HCT116 (cell line): ENCODE data around the gene ADPRHL1. TPM values are rescaled to one million over a fixed set of nuclear protein-coding genes. Genes with fewer than 3 reads are reported as not detected.

ENCODE experiments used
- ATAC-seq: fragments of 200-7000 bp; cut with Tn5 transposase; 2 replicates; pipeline ENCODE4 v1.9.1; 2020; ENCODE audit warnings: mild to moderate bottlenecking, moderate library complexity
- BruUV-seq: library from RNA; stranded (reverse); fragments of 400-500 nt; replicated peaks from 2 replicates; lab custom pipeline; 2021; lab: Mats Ljungman, UMichigan
- CTCF ChIA-PET: fragments of 300-600 bp; sonication (Branson Sonifier 250); formaldehyde crosslinking; loops from one replicate; lab custom pipeline; 2021; ENCODE audit warnings: antibody characterized with exemption; lab: Charles Lee
- POLR2A ChIA-PET: fragments of 300-600, 350-600 bp; sonication (Branson Sonifier 250); formaldehyde crosslinking; loops from one replicate; lab custom pipeline; 2021; ENCODE audit warnings: antibody characterized with exemption; lab: Charles Lee
- RAD21 ChIA-PET, 2 experiments: fragments of 300-600 bp; sonication (Branson Sonifier 250); formaldehyde crosslinking; loops; one replicate each; lab custom pipeline; 2023; ENCODE audit warnings: low total read pairs in 2 of 2; ENCODE audit not compliant: uncharacterized antibody in 2 of 2, unreplicated experiment in 2 of 2, low non-redundant PET in 1 of 2; lab: Charles Lee
- DNase-seq: peaks from one replicate; pipeline ENCODE4 v3.0.0-alpha.2; 2010; ENCODE audit warnings: low read depth, low spot score
- H2AFZ ChIP-seq: fragments of 200-600 bp; shearing (Covaris generic), sonication (generic); 2 replicates; pipeline ENCODE4 v1.6.1; 2017; ENCODE audit warnings: low read depth, mixed run types, mixed read lengths, antibody characterized with exemption, low read length; ENCODE audit not compliant: poor library complexity, severe bottlenecking
- H3K27ac ChIP-seq: 2 replicates; pipeline ENCODE4 v1.5.1; 2012; ENCODE audit warnings: low read depth, low read length
- H3K27me3 ChIP-seq: fragments of 200-600 bp; sonication (generic); 2 replicates; pipeline ENCODE4 v1.6.1; 2016; ENCODE audit warnings: mixed run types, low read length, mixed read lengths; ENCODE audit not compliant: insufficient read depth
- H3K36me3 ChIP-seq, 2 experiments: fragments of 200-500 bp in 1 of 2; fragments of 200-600 bp in 1 of 2; sonication (Bioruptor generic) in 1 of 2; sonication (generic) in 1 of 2; 2 replicates each; pipeline versions ENCODE4 v1.5.1 to v1.6.1; 2014 to 2016; ENCODE audit warnings: low read length in 2 of 2, inconsistent platforms in 1 of 2, mixed read lengths in 1 of 2, mixed run types in 1 of 2; ENCODE audit not compliant: insufficient read depth in 2 of 2, control insufficient read depth in 1 of 2
- H3K4me1 ChIP-seq, 2 experiments: fragments of 200-600 bp in 1 of 2; sonication (generic) in 1 of 2; 2 replicates each; pipeline versions ENCODE4 v1.5.1 to v1.6.1; 2012 to 2017; ENCODE audit warnings: low read length in 2 of 2, inconsistent platforms in 1 of 2, mild to moderate bottlenecking in 1 of 2, mixed read lengths in 1 of 2, mixed run types in 1 of 2, moderate library complexity in 1 of 2; ENCODE audit not compliant: insufficient read depth in 2 of 2, control insufficient read depth in 1 of 2
- H3K4me2 ChIP-seq: fragments of 200-600 bp; sonication (generic); 2 replicates; pipeline ENCODE4 v1.6.1; 2017; ENCODE audit warnings: mixed run types, low read length, mixed read lengths
- H3K4me3 ChIP-seq, 2 experiments: fragments of 200-600 bp in 1 of 2; sonication (generic) in 1 of 2; replicated peaks in 1 of 2; 2 replicates each; pipeline ENCODE4 v1.5.1; 2011 to 2016; ENCODE audit warnings: low read length in 2 of 2, control low read depth in 1 of 2, low read depth in 1 of 2, mild to moderate bottlenecking in 1 of 2, mixed read lengths in 1 of 2, mixed run types in 1 of 2
- H3K79me2 ChIP-seq: fragments of 200-600 bp; sonication (generic); 2 replicates; pipeline ENCODE4 v1.6.1; 2017; ENCODE audit warnings: mild to moderate bottlenecking, mixed run types, low read length, moderate library complexity, mixed read lengths; ENCODE audit not compliant: insufficient read depth
- H3K9ac ChIP-seq: fragments of 200-600 bp; sonication (generic); 2 replicates; pipeline ENCODE4 v1.6.1; 2016; ENCODE audit warnings: low read length, mixed read lengths
- H3K9me2 ChIP-seq: fragments of 200-600 bp; sonication (generic), shearing (Covaris generic); 2 replicates; pipeline ENCODE4 v1.6.1; 2017; ENCODE audit warnings: mixed run types, mild to moderate bottlenecking, moderate library complexity; ENCODE audit not compliant: insufficient read depth
- H3K9me3 ChIP-seq, 2 experiments: fragments of 200-500 bp in 1 of 2; fragments of 200-600 bp in 1 of 2; sonication (Bioruptor generic) in 1 of 2; sonication (generic) in 1 of 2; 2 replicates each; pipeline ENCODE4 v1.6.1; 2014 to 2017; ENCODE audit warnings: low read length in 2 of 2, mixed read lengths in 2 of 2, inconsistent platforms in 1 of 2, low read depth in 1 of 2, mild to moderate bottlenecking in 1 of 2, mixed run types in 1 of 2, moderate library complexity in 1 of 2; ENCODE audit not compliant: control insufficient read depth in 1 of 2, insufficient read depth in 1 of 2
- H4K20me1 ChIP-seq: fragments of 200-600 bp; sonication (generic), shearing (Covaris generic); 2 replicates; pipeline ENCODE4 v1.6.1; 2017; ENCODE audit warnings: mixed run types, mild to moderate bottlenecking, moderate library complexity; ENCODE audit not compliant: insufficient read depth
- CEBPB ChIP-seq: IDR thresholded peaks from 2 replicates; pipeline ENCODE4 v1.6.1; 2012; ENCODE audit warnings: low read depth
- EZH2 ChIP-seq: fragments of 200-600 bp; sonication (generic); IDR thresholded peaks from 2 replicates; pipeline ENCODE4 v1.6.1; 2017; ENCODE audit warnings: antibody characterized with exemption, mixed run types
- EZH2phosphoT487 ChIP-seq: fragments of 200-600 bp; IDR thresholded peaks from 2 replicates; pipeline ENCODE4 v1.6.1; 2018; ENCODE audit warnings: antibody characterized with exemption, borderline replicate concordance
- FOSL1 ChIP-seq: IDR thresholded peaks from 2 replicates; pipeline ENCODE4 v1.6.1; 2012; ENCODE audit warnings: low read depth
- JUND ChIP-seq: IDR thresholded peaks from 2 replicates; pipeline ENCODE4 v1.6.1; 2012
- POLR2A ChIP-seq: IDR thresholded peaks from 2 replicates; pipeline ENCODE4 v1.7.0; 2011; ENCODE audit warnings: borderline replicate concordance; ENCODE audit not compliant: insufficient read depth, insufficient read length; ENCODE audit errors: extremely low read depth
- POLR2AphosphoS5 ChIP-seq: IDR thresholded peaks from 2 replicates; pipeline ENCODE4 v1.6.1; 2011; ENCODE audit warnings: mild to moderate bottlenecking, low read depth, low read length, moderate library complexity
- SRF ChIP-seq: IDR thresholded peaks from 2 replicates; pipeline ENCODE4 v1.6.1; 2012; ENCODE audit warnings: low read depth
- ZFX ChIP-seq: fragments of 450-650 bp; IDR thresholded peaks from 2 replicates; pipeline ENCODE4 v1.6.1; 2017
- intact Hi-C: fragments of 100-400 bp; cut with micrococcal nuclease; formaldehyde crosslinking; loops from 2 replicates; pipeline ENCODE4 v1.10.0; 2022
- total RNA-seq: library from RNA; stranded (reverse); gene quantifications from one replicate; pipeline ENCODE4 v1.2.1, GENCODE V29; 2021; ENCODE audit not compliant: unreplicated experiment
- TF ChIP-seq, protein P1 (sequence below): IDR thresholded peaks from 2 replicates; pipeline ENCODE4 v1.6.1; 2011; ENCODE audit warnings: mild to moderate bottlenecking, low read length, moderate library complexity; ENCODE audit not compliant: insufficient replicate concordance; ENCODE audit errors: extremely low read depth
- TF ChIP-seq, protein P2 (sequence below): IDR thresholded peaks from 2 replicates; pipeline ENCODE4 v1.6.1; 2012

Gene ADPRHL1
- total RNA-seq, 1 experiment from 2014 or later = 12.6 TPM

DNA sequence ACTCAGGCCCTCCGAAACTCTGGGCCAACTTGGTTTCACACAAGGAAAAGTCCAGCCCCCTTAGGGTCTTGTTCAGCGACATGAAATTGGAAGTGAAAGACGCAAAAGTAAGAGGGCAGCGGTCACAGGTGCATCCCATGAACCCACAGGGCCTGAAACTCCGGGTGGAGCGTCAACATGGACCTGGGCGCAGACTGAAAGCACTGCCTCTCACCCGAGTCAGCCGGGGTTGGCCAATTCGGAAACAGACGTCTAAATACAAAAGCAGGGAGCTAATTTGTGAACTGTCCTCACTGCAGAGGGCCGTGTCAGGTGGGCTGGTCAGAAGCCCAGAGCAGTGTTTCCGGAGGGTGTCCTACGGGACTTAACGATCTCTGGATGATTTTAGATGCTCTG lies 26.7 kb downstream of the ADPRHL1 start:
- Histone ChIP-seq H3K4me3 (no peak overlapping the region), H4K20me1 (no peaks in the 10 kb centered on the region), H3K27ac (no peak overlapping the region), H3K36me3 (no peaks in the 10 kb centered on the region), H3K4me2 (no peak overlapping the region), H3K9me3 (no peaks in the 10 kb centered on the region), H3K9me2 (no peaks in the 10 kb centered on the region), H2AFZ (no peak overlapping the region), H3K4me1 (no peaks in the 10 kb centered on the region), H3K9ac (no peak overlapping the region), H3K79me2 (no peaks in the 10 kb centered on the region), H3K27me3 (no peaks in the 10 kb centered on the region)
- CTCF ChIA-PET = no interaction called here
- DNase-seq (no peak), ATAC-seq (no peak)
- TF ChIP-seq JUND = no peak
- no peak for TF ChIP-seq SRF
- no peak for TF ChIP-seq ZFX
- no peak for TF ChIP-seq POLR2A
- no peak for TF ChIP-seq EZH2phosphoT487
- TF ChIP-seq CEBPB = no peak
- TF ChIP-seq FOSL1 = no peak
- POLR2A ChIA-PET = no interaction called here
- no TSS peak for BruUV-seq
- intact Hi-C loops = no loop called here
- RAD21 ChIA-PET = no interaction called here

DNA sequence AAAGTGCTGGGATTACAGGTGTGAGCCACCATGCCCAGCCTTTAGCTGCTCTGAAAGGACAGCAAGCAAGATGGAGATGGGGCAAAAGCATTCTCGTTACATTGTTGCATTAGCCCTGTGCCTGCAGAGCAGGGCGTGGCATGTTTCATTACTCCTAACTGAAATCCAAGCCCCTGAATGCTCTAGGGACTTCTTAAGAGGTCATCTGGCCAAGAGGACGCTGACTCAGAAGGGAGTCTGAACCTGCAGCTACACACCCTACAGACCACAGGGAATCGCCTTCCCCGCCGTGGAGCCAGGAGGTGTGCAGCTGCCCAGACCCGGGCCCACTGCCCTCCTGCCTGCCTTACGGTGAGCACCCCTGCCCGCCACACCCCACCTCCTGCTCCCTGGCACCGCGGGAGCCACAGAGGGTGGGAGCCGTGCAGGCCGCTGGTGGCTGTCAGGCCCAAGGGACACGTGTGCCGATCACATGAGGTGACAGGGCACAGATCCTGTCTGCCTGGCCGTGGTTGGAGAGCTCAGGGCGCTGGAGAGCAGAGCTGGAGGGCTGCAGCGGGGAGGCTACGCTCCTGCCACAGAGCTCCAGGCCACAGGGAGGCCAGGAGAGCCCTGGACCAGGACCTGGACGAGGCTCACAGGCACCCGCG lies 27.2 kb downstream of the ADPRHL1 start:
- no TSS peak for BruUV-seq
- RAD21 ChIA-PET = no interaction called here
- no peak overlapping the region for H3K27ac ChIP-seq
- no peaks in the 10 kb centered on the region for H3K36me3 ChIP-seq
- H4K20me1 ChIP-seq = no peaks in the 10 kb centered on the region
- H3K27me3 ChIP-seq = no peaks in the 10 kb centered on the region
- H3K9me2 ChIP-seq = no peaks in the 10 kb centered on the region
- DNase-seq (no peak), ATAC-seq (no peak)
- no peak overlapping the region for H2AFZ ChIP-seq
- H3K9me3 ChIP-seq = no peaks in the 10 kb centered on the region
- H3K79me2 ChIP-seq = no peaks in the 10 kb centered on the region
- H3K4me3 ChIP-seq = no peak overlapping the region
- TF ChIP-seq EZH2 (no peak), POLR2A (no peak), SRF (no peak), POLR2AphosphoS5 (no peak)
- TF ChIP-seq, protein P1, sequence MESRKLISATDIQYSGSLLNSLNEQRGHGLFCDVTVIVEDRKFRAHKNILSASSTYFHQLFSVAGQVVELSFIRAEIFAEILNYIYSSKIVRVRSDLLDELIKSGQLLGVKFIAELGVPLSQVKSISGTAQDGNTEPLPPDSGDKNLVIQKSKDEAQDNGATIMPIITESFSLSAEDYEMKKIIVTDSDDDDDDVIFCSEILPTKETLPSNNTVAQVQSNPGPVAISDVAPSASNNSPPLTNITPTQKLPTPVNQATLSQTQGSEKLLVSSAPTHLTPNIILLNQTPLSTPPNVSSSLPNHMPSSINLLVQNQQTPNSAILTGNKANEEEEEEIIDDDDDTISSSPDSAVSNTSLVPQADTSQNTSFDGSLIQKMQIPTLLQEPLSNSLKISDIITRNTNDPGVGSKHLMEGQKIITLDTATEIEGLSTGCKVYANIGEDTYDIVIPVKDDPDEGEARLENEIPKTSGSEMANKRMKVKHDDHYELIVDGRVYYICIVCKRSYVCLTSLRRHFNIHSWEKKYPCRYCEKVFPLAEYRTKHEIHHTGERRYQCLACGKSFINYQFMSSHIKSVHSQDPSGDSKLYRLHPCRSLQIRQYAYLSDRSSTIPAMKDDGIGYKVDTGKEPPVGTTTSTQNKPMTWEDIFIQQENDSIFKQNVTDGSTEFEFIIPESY = no peak
- TF ChIP-seq, protein P2, sequence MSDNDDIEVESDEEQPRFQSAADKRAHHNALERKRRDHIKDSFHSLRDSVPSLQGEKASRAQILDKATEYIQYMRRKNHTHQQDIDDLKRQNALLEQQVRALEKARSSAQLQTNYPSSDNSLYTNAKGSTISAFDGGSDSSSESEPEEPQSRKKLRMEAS = no peak
- CTCF ChIA-PET = no interaction called here
- POLR2A ChIA-PET = no interaction called here
- intact Hi-C loops = no loop called here
- no peaks in the 10 kb centered on the region for H3K4me1 ChIP-seq
- H3K4me2 ChIP-seq = no peak overlapping the region
- H3K9ac ChIP-seq = no peak overlapping the region
